Nephron (organoid): ENCODE results near the gene RTL10.

Experiments used
- H3K27ac Mint-ChIP-seq, 3 experiments: 2 replicates each; pipeline ENCODE4 v1.8.0; 2020; ENCODE audit warnings: mixed read lengths in 3 of 3, mild to moderate bottlenecking in 2 of 3, moderate library complexity in 1 of 3
- H3K27me3 Mint-ChIP-seq: 2 replicates; pipeline ENCODE4 v1.8.0; 2021; ENCODE audit warnings: low read depth, mild to moderate bottlenecking, moderate library complexity, mixed read lengths
- H3K36me3 Mint-ChIP-seq: 2 replicates; pipeline ENCODE4 v1.8.0; 2020; ENCODE audit warnings: low read depth, mixed read lengths
- H3K4me1 Mint-ChIP-seq: 2 replicates; pipeline ENCODE4 v1.8.0; 2020; ENCODE audit warnings: mixed read lengths
- H3K4me3 Mint-ChIP-seq, 3 experiments: 2 replicates each; pipeline ENCODE4 v1.8.0; 2020; ENCODE audit warnings: mild to moderate bottlenecking in 3 of 3, mixed read lengths in 3 of 3, moderate library complexity in 2 of 3
- H3K9me3 Mint-ChIP-seq: 2 replicates; pipeline ENCODE4 v1.8.0; 2020; ENCODE audit warnings: mixed read lengths
- CTCF ChIP-seq, 3 experiments: fragments of 200-600 bp; sonication (generic); IDR thresholded peaks; one replicate each; pipeline ENCODE4 v1.5.0; 2021; ENCODE audit warnings: antibody characterized with exemption in 3 of 3; ENCODE audit not compliant: unreplicated experiment in 3 of 3

RTL10 gene

GRCh38 chr22:19831016-19831415, 23.7 kb downstream of the RTL10 start:
- Mint-ChIP-seq H3K27me3 (no peaks in the 10 kb centered on the region), H3K9me3 (peaks cover 3% of the 10 kb centered on the region), H3K27ac (no peak overlapping the region), H3K4me3 (no peak overlapping the region), H3K36me3 (peaks cover 4% of the 10 kb centered on the region), H3K4me1 (no peaks in the 10 kb centered on the region)
- no peak for TF ChIP-seq CTCF (IDR thresholded peaks at IDR 0.05; ENCODE audit: unreplicated experiment in 3 of 3)

- TF ChIP-seq CTCF (IDR thresholded peaks at IDR 0.05; ENCODE audit: unreplicated experiment in 3 of 3): no peak
- no peaks in the 10 kb centered on the region for H3K4me1 Mint-ChIP-seq
- H3K27me3 Mint-ChIP-seq: peaks cover 6% of the 10 kb centered on the region
- H3K36me3 Mint-ChIP-seq: peaks cover 4% of the 10 kb centered on the region
- peaks cover 3% of the 10 kb centered on the region for H3K9me3 Mint-ChIP-seq
- H3K27ac Mint-ChIP-seq: no peak overlapping the region
- no peak overlapping the region for H3K4me3 Mint-ChIP-seq
Observed at GRCh38 chr22:19828035-19828401, 26.7 kb downstream of the RTL10 start.

- Mint-ChIP-seq H3K27me3 (peaks cover 7% of the 10 kb centered on the region), H3K4me1 (no peaks in the 10 kb centered on the region), H3K36me3 (peaks cover 4% of the 10 kb centered on the region), H3K27ac (no peak overlapping the region), H3K9me3 (peaks cover 3% of the 10 kb centered on the region), H3K4me3 (no peak overlapping the region)
- TF ChIP-seq CTCF (IDR thresholded peaks at IDR 0.05; ENCODE audit: unreplicated experiment in 3 of 3): no peak
Observed at GRCh38 chr22:19827341-19828034, 27.2 kb downstream of the RTL10 start.

- Mint-ChIP-seq H3K4me3 (no peak overlapping the region), H3K9me3 (peaks cover 3% of the 10 kb centered on the region), H3K36me3 (peaks cover 4% of the 10 kb centered on the region), H3K4me1 (no peaks in the 10 kb centered on the region), H3K27me3 (peaks cover 7% of the 10 kb centered on the region), H3K27ac (no peak overlapping the region)
- TF ChIP-seq CTCF (IDR thresholded peaks at IDR 0.05; ENCODE audit: unreplicated experiment in 3 of 3): no peak
Observed at GRCh38 chr22:19826619-19826950, 28.1 kb downstream of the RTL10 start.

GRCh38 chr22:19825904-19826618, 28.6 kb downstream of the RTL10 start:
- H3K4me3 Mint-ChIP-seq: no peak overlapping the region
- H3K36me3 Mint-ChIP-seq: peaks cover 4% of the 10 kb centered on the region
- TF ChIP-seq CTCF (IDR thresholded peaks at IDR 0.05; ENCODE audit: unreplicated experiment in 3 of 3): no peak
- no peak overlapping the region for H3K27ac Mint-ChIP-seq
- peaks cover 7% of the 10 kb centered on the region for H3K27me3 Mint-ChIP-seq
- H3K4me1 Mint-ChIP-seq: no peaks in the 10 kb centered on the region
- peaks cover 3% of the 10 kb centered on the region for H3K9me3 Mint-ChIP-seq

GRCh38 chr22:19824926-19825339, 29.7 kb downstream of the RTL10 start:
- H3K4me3 Mint-ChIP-seq: no peak overlapping the region
- no peak for TF ChIP-seq CTCF (IDR thresholded peaks at IDR 0.05; ENCODE audit: unreplicated experiment in 3 of 3)
- H3K27ac Mint-ChIP-seq: no peak overlapping the region
- H3K9me3 Mint-ChIP-seq: peaks cover 3% of the 10 kb centered on the region
- peaks cover 7% of the 10 kb centered on the region for H3K27me3 Mint-ChIP-seq
- H3K36me3 Mint-ChIP-seq: peaks cover 4% of the 10 kb centered on the region
- H3K4me1 Mint-ChIP-seq: no peaks in the 10 kb centered on the region
